Superior temporal gyrus (tissue), 1 donor: Measurements from ENCODE around the gene ZC3H15.
A peak's percentile ranks its signal among the peaks of the same experiment; 100 is the strongest.
"Not testable (repeated sequence)": the region's sequence is repeated elsewhere in the genome, so short reads cannot be mapped to it uniquely, and the experiment has no call there.

Experiments used
- DNase-seq: peaks from one replicate; pipeline ENCODE4 v3.0.0-alpha.2; 2016; ENCODE audit errors: extremely low spot score

Gene ZC3H15

DNA sequence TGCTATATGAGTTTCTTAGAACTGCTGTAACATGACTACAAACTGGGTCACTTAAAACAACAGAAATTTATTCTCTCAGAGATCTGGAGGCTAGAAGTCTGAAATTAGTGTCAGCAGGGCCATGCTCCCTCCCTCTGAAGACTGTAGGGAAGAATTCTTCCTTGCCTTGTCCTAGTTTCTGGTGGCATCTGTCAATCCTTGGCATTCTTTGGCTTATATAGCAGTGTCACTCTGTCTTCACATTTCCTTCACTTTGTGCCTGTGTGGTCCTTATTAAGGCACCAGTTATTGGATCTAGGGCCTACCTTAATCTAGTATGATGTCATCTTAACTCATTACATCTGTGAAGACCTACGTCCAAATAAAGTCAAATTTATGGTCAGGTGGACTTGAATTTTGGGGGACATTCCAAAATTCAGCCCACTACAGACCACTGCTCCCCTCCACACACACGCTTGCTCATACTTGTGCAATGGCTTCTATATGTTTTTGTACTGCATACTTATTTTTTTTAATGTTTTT lies 7.6 kb downstream of the ZC3H15 start:
- no peak for DNase-seq

DNA sequence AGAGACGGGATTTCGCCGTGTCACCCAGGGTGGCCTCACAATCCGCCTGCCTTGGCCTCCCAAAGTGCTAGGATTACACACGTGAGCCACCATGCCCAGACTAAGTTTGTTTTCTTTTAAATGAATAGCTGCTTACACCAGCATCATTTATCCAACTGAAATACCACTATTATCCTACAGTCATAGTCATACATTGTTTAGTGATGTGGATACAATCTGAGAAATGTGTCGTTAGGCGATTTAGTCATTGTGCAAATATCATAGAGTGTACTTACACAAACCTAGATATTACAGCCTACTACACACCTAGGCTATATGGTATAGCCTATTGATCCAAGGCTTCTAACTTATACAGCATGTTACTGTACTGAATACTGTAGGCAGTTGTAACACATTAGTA lies 10.3 kb downstream of the ZC3H15 start:
- no peak for DNase-seq

DNA sequence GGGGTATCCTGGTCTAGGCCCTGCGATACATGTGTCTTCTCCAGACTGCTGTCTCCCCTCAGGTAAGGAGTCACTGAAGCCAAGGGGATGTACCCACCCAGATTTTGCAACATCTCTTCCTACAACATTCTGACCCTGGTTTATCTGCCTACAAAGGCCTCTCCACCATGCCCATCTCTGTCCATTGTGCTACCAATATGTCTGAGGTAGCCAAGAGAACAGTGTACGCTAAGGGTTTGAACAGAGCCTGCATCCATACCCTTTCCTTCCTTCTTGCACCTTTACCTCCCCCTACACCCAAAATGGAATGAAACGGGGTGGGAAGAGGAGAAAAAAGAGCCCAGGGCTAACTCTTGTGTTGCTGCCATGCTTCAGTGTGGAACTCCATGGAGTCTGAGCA lies 11.9 kb downstream of the ZC3H15 start:
- DNase-seq: no peak

DNA sequence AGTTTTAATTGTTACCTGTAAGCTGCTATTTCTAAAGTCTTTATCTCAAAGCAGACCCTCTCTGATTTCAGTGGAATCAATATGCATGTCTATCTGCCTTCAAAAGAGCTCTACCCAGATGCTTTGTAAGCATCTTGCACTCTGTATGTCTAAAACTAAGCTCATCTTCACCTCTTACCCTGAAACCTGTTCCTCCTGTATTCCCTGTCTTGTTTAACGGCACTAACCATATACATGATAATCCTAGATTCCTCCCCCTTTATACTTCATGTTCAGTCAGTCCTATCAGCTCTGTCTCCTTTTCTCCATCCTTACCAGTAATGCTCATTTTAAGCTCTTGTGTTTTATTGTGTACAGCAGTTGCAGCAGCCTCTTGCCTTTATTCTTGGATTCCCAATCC lies 12.8 kb downstream of the ZC3H15 start:
- DNase-seq: no peak

- peak; percentile 82 for DNase-seq
These were observed 18.0 kb downstream of the ZC3H15 start for GRCh38 chr2:186503827-186504606.

DNA sequence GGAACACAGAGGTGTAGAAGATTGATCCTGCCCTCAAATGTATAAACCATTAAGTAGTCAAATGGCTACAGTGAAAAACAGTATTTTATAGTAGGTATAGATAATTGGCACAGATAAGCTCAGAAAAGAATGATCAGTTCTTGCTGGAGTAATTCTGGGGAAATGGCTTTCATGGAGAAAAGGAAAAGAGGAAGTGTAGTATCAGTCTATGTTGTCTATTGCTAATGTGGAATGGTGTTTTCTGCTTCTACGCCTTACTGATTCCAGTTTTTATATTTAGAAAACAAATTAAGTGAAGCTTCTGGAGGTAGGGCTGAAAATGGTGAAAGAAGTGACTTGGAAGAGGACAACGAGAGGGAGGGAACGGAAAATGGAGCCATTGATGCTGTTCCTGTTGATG lies 22.2 kb downstream of the ZC3H15 start:
- DNase-seq: no peak

DNA sequence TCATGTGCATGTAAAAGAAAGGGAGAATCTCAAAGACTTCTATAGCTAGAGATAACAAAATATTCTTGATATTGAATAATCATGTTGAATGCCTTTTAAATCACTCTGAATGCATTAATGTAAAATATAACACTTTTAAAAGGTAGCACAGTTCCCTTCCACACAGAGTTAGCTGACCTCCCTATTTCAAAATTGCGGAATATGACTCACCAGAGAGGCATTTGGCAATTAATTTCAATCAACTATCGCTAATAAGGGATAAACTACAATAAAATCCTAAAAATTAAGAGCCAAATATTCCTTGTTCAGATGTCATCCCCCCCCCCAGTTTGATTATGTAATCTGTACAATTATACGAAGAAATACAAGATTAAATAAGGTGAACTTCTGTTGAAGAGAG lies 29.3 kb downstream of the ZC3H15 start:
- no peak for DNase-seq

DNA sequence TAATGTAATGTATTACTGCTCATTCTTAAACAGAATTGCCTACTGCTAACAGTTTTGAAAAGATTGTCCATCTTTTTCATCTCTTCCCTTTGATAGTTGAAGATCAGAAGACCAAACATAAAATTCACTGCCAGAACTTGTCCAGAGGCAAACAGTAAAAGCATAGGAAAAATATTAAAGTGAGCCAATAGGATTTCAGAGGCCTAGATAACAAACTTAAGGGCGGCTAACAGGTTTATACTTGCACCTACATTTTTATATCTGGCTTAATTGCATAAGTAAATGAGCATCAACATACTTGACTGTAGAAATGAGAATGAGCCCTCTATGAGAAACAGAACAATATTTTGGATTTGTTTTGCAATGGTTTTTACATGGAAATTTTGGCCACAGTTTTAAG lies 30.3 kb downstream of the ZC3H15 start:
- DNase-seq: no peak

DNA sequence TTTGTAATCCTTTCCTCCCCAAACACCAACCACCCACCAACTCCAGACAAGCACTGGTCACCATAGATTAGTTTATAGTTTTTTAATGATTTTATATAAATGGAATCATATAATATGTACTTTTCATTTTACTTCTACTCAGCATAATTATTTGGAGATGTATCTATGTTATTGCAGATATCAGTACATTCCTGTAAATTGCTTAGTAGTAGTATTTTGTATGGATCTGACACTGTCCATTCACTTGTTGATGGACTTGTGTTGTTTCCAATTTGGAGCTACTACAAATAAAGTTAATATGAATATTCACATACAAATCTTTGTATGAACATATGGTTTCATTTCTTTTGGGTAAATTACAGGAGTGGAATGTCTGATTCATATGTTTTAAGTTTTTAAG lies 31.0 kb downstream of the ZC3H15 start:
- DNase-seq: no peak

GRCh38 chr2:186518291-186518690 lies 32.2 kb downstream of the ZC3H15 start:
- DNase-seq: no peak

DNA sequence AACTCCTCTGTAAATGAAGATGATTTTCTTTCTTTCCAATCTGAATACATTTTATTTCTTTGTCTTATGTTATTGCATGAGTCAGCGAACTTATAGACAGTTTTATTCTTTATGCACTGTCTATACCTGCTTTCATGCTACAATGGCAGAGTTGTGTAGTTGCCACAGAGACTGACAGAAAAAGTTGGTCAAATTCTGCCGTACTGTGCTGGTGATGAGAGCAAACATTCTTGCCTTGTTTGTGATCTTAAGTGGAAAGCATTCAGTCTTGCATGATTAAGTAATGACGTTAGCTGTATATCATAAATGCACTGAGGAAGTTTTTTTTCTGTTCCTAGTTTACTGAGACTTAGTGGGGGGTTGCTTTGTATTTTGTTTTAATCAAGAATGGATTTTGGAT lies 32.9 kb downstream of the ZC3H15 start:
- DNase-seq: no peak

- not testable (repeated sequence) for DNase-seq
These were observed 35.6 kb downstream of the ZC3H15 start for GRCh38 chr2:186521570-186522153.

- no peak for DNase-seq
These were observed 36.4 kb downstream of the ZC3H15 start for GRCh38 chr2:186522450-186522849.

GRCh38 chr2:186523791-186524190 lies 37.7 kb downstream of the ZC3H15 start:
- no peak for DNase-seq

DNA sequence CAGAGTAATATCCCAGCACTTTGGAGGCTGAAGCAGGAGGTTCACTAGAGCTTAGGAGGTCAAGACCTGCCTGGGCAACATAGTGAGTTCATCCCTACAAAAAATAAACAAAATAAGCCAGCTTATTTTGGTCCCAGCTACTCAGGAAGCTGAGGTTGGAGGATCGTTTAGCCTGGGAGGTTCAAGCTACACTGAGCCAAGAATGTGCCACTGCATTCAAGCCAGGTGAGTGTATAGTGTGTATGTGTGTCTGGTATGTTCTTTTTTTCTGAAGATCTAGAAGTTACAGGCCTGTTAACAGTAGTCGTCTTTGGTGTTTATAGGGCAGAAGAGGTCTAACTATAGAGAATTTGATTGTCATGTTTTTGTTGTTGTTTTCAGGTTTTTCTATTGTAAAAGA lies 40.2 kb downstream of the ZC3H15 start:
- no peak for DNase-seq

- DNase-seq: no peak
These were observed 44.3 kb downstream of the ZC3H15 start for GRCh38 chr2:186530314-186530713.

DNA sequence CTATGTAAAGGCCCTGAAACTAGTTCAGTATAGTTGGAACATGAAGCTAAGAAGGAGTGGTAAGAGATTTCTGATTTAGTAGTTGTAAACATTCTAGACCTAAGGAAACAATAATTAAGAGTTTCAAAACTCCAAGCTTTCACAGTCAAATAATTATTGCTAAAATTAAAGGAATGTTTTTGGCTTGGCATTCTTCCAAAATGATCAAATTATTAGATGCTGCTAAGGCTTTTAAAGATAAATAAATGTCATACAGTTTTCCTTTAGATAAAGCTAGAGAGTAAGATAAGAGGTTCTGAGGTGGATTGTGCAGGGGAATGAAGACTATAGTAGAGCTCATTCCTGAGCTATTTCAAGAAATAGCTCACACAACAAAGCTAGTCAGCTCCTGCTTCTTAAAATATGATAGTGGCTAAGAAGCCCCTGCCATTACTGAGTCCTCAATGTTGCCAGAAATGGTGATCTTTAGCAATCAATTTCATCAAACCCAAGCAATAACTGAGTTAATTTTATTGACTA lies 45.3 kb downstream of the ZC3H15 start:
- no peak for DNase-seq

DNA sequence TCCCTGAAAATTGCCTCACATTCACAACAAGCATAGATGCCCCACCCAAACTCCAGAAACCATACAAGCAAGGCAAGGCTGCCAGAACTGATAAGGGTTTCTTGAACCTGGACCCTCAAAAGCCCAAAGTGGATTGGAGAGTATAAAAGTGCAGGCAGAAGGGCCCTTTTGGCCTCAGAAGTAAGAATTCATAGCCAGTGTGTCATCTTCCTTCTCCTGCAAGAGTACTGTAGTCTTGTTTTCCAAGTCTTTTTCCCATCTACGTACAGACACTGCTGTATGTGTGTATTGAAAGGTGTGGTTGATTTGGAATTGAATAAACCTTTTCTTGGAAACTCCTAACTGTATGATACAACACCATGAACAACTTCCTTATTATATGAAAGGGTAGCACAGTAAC lies 46.8 kb downstream of the ZC3H15 start:
- no peak for DNase-seq

- DNase-seq: no peak
These were observed 47.7 kb downstream of the ZC3H15 start for GRCh38 chr2:186533717-186534116.

GRCh38 chr2:186534406-186534805 lies 48.3 kb downstream of the ZC3H15 start:
- DNase-seq: no peak

GRCh38 chr2:186535861-186536260 lies 49.8 kb downstream of the ZC3H15 start:
- DNase-seq: no peak

GRCh38 chr2:186537019-186537418 lies 51.0 kb downstream of the ZC3H15 start:
- no peak for DNase-seq

DNA sequence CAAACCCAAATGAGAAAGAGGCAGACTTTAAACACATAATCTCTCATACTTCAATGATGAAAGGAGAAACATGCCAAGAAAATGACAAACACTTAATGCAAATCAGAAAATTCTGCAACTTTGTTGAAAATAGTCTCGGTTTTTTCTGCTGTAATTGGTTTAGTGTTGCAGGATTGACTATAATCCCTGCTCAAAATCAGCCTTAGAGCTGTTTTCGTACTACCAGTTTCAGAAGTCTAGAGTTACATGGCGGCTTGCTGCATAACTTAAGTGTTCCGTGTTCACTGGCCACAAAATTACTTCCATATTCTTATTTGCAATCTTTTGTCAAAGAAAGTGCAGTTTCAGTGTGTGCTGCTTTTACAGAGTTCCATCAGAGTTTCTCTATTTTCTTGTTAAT lies 54.9 kb downstream of the ZC3H15 start:
- no peak for DNase-seq
